Activated CD8-positive, alpha-beta memory T cell treated with anti-CD3 and anti-CD28 coated beads, Interleukin-2, amount 50 U/mL, for 4 hours (primary cell): ENCODE data around the gene GRK3.
"Not testable (repeated sequence)": the region's sequence is repeated elsewhere in the genome, so short reads cannot be mapped to it uniquely, and the experiment has no call there.

Experiments
- DNase-seq: peaks from one replicate; pipeline ENCODE4 v3.0.0-alpha.2; 2020

GRK3 gene

GRCh38 chr22:25564320-25564978 is at the start of gene GRK3:
GRK3 (plus strand) TSS chr22:25564675; CDS start chr22:25565041, 366 bp downstream.
- peak; percentile 63 for DNase-seq

DNA sequence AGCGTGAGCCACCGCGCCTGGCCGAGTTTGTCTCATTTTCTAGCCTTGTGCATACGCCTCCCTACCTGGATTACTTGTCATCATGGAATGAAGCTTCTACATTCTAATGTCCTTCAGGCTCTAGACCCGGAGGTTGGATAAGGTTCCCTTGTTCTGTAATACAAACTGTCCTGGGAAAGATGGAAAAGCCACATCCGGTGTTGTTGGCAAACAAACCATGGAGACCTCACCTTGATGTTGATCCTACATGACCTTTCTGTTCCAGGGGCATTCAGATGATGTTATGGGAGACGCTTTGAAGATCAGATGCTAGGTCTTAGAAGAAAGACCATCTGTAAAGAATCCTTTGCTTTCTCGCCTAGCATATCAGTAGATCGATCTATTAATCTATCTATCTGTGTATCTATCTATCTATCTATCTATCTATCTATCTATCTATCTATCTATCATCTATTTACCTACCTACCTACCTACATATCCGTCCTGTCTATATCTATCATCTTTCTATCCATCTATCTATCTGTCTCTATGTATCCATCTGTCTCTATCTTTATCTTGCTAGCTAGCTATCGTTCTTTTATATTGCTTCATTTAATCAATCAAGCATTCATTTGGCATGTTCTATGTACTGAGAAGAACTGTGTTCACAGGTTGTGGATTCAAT is 46.3 kb upstream of the GRK3 start:
- no peak for DNase-seq

DNA sequence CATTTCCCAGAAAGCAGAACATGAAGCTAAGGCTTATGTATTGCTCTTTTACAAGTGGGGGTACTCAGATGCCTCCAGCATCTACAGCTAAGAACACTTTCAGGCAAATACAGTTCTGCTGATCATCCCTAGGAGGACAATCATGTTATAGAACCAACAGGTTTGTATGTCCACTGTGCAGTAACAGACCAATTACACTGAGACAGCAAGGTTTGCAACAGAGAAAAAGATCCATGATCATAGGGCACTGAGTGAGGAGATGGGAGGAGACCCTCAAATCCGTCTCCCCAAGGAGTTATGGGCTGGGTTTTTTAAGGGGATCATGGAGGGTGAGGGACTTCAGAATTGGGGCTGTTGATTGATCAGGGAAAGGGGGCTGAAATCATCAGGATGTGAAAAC is 39.1 kb upstream of the GRK3 start:
- no peak for DNase-seq

GRCh38 chr22:25525804-25526584 is 38.5 kb upstream of the GRK3 start:
- DNase-seq: not testable (repeated sequence)

DNA sequence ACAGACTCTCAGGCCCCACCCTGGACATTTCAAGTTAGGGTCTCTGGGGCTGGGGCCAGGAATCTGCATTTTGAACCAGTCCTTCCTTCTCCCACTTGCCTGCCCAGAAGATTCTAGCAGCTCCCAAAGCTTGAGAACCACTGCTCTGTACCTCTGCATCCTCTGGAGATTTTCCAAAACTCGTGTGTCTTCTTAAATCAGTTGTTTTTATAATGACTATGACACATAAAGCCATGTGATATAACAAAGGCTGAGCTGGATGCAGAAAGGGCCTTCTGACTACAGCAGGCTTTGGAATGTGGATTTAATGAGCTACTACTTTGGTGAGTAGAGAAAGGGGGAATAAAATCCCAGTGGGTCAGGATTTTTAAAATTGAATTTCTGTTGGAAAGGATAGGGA is 37.5 kb upstream of the GRK3 start:
- DNase-seq: not testable (repeated sequence)

GRCh38 chr22:25528068-25528467 is 36.4 kb upstream of the GRK3 start:
- DNase-seq: not testable (repeated sequence)

GRCh38 chr22:25529059-25529458 is 35.4 kb upstream of the GRK3 start:
- DNase-seq: not testable (repeated sequence)

- DNase-seq: not testable (repeated sequence)
Observed at GRCh38 chr22:25529541-25530137, 34.8 kb upstream of the GRK3 start.

DNA sequence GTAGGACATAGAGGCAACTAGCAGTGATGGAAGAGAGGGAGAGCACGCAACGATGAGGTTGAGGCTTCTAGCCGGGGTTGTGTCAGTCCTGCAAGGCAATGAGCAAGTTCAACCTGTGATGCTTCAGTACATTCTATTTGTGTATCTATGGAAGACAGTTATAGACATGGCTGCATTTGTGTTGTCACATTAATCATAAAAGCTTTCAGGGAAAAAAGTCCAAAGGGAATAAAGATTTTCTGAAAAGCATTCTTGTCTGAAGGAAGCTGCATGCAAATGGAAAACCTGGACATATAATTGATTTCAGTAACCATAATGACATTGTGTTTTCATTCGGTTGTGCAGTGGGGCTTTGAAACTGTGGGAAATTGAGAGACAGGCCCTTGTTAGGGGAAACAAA is 32.8 kb upstream of the GRK3 start:
- not testable (repeated sequence) for DNase-seq

DNA sequence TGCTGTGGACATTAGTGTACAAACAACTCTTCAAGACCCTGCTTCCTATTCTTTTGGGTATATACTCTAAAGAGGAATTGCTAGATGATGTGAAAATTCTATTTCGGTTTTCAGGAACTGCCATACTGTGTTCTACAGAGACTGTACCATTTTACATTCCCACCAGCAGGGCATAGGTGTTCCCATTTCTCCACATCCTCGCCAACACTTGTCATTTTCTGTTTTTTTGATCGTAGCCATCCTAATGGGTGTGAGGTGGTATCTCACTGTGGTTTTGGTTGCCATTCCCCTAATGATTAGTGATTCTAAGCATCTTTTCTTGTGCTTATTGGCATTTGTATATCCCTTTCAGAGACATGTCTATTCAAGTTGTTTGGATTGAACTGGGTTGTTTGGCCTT is 29.8 kb upstream of the GRK3 start:
- DNase-seq: no peak

- no peak for DNase-seq
Observed at GRCh38 chr22:25536589-25536988, 27.9 kb upstream of the GRK3 start.

- DNase-seq: no peak
Observed at GRCh38 chr22:25540166-25540907, 24.1 kb upstream of the GRK3 start.

DNA sequence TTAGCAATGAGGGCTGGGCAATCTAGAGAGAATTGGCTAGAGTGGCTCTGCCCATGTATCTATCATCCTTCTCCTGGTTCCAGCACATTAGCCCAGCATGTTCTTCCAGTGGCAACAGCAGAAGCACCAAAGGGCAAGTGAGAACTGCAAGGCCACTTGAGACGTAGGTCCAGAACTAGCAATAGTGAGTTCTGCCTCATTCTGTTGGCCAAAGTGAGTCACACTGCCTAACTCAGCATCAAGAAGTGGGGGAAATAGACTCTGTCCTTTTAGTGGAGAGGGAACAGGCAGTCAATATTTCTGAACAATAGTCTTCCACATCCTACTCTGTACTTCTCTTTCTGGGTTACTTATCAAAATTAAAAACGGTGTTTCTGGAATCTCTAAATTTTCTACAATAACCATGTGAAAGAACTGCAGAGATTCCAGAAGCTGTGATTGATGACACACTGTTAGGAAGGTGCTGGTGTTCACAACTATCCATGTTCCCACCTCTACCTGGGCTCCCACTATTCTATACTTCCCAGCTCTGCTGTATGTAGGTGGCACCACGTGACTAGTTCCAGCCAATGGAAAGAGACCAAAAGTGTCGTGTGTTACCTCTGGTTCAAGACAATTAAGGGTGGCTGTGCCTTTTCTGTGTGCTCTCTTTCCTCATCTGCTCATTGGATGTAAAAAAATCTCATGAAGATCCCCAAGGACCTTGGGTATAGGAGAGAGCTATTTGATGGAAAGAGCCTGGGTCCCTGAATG is 23.4 kb upstream of the GRK3 start:
- no peak for DNase-seq

- DNase-seq: no peak
Observed at GRCh38 chr22:25542191-25542590, 22.3 kb upstream of the GRK3 start.

- DNase-seq: no peak
Observed at GRCh38 chr22:25542720-25543402, 21.6 kb upstream of the GRK3 start.

- DNase-seq: no peak
Observed at GRCh38 chr22:25545146-25545545, 19.3 kb upstream of the GRK3 start.

GRCh38 chr22:25545672-25546071 is 18.8 kb upstream of the GRK3 start:
- no peak for DNase-seq

GRCh38 chr22:25546242-25546641 is 18.2 kb upstream of the GRK3 start:
- DNase-seq: no peak

DNA sequence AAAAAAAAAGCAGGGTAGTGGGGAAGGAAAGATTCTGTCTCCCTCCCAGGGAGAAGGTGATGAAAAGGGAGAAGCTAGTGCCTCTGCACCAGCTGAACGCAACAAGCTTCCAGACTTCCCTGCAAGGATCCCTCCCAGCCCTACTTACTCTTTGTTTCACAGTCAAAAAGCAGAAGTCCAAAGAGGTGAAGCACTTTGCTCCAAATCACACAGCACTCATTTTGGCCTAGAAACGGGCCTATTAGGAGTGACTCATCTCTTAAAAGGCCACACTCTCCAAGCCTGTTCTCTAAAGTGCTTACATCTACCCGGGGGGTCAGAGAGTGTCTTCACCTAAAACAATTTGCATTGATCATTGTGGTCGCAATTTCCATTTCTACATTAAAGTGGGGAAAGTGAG is 17.7 kb upstream of the GRK3 start:
- DNase-seq: no peak

DNA sequence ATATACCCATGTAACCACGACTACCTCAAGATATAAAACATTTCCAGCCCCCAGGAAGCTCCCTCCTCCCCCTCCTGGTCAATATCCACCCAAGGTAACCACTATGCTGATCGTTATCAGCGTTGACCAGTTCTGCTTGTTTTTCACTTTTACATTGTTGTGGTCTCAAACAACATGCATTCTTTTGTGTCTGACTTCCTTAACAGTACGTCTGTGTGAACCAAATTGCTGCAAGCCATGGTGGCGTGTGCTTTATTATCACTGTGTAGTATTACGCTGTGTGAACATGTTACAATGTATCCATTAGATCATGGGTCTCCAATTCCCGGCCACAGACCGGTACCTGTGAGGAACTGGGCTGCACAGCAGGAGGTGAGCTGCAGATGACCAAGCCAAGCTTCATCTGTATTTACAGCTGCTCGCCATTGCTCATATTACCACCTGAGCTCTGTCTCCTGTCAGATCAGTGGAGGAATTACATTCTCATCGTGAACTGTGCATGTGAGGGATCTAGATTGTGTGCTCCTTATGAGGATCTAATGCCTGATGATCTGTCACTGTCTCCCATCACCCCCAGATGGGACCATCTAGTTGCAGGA is 15.5 kb upstream of the GRK3 start:
- no peak for DNase-seq

GRCh38 chr22:25551396-25551795 is 13.1 kb upstream of the GRK3 start:
- no peak for DNase-seq
